Astrocyte (in vitro differentiated cells and primary cell): ENCODE results near the gene KLF15.

Experiments
- CTCF ChIP-seq: IDR thresholded peaks from 2 replicates; pipeline ENCODE4 v1.5.1; 2011; ENCODE audit warnings: low read depth, mild to moderate bottlenecking, inconsistent platforms, low read length, moderate library complexity; ENCODE audit not compliant: insufficient read depth
- EZH2 ChIP-seq: IDR thresholded peaks from 2 replicates; pipeline ENCODE4 v1.6.1; 2012; ENCODE audit warnings: mild to moderate bottlenecking, low read length, inconsistent platforms; ENCODE audit not compliant: insufficient read depth

DNA sequence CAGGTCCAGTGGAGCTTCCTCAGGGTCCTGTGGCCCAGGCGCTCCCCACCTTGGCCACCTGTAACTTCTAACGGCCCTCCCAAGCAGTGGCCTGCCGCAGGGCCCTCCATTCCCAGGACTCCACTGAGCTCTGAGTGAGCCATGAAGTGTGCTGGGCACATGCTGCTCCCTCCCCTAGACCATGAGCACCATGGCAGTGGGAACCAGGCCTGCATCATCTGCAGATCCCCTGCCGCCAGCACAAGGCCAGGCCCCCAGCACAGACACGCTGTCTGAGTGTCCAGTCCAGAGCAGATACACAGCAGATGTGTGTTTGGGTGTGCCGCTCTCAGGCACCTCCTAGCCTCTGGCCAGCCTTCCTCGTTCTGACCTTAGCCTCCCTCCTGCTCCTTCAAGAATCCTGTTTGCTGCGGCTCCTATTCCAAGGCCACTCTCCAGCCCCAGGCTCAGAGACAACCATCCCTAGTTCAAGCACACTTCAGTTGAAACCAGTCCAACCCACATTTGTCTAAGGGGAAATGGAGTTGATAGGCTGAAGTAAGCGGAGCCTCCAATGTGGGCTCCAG is 7.0 kb upstream of the KLF15 start:
- no peak for TF ChIP-seq CTCF
- no peak for TF ChIP-seq EZH2
